Tibial artery (tissue), 4 donors: Measurements from ENCODE around the gene GAS7.
A peak's percentile ranks its signal among the peaks of the same experiment; 100 is the strongest.

ENCODE experiments used
- DNase-seq, 2 donors: peaks; one replicate each; pipeline ENCODE4 v3.0.0-alpha.2; 2019
- H3K27ac ChIP-seq, 2 donors: fragments of 200-600 bp; sonication (generic) in 1 of 2; 1 replicate in 1 of 2; 2 replicates in 1 of 2; pipeline ENCODE4 v1.5.1; 2018 to 2019; ENCODE audit warnings: mild to moderate bottlenecking in 1 of 2
- H3K27me3 ChIP-seq, 2 donors: fragments of 200-600 bp; sonication (generic) in 1 of 2; one replicate each; pipeline versions ENCODE4 v1.5.1 to v1.6.0; 2016 to 2019
- H3K36me3 ChIP-seq, 3 donors: fragments of 200-600 bp; sonication (generic) in 2 of 3; one replicate each; pipeline ENCODE4 v1.5.1; 2016 to 2019; ENCODE audit warnings: mild to moderate bottlenecking in 2 of 3
- H3K4me1 ChIP-seq, 4 donors: fragments of 200-600 bp; sonication (generic) in 2 of 4; 1 replicate in 3 of 4; 2 replicates in 1 of 4; pipeline ENCODE4 v1.5.1; 2016 to 2019
- H3K4me3 ChIP-seq, 2 donors: fragments of 200-600 bp; sonication (generic) in 1 of 2; 1 replicate in 1 of 2; 2 replicates in 1 of 2; pipeline ENCODE4 v1.5.1; 2018 to 2019; ENCODE audit warnings: mild to moderate bottlenecking in 2 of 2
- H3K9me3 ChIP-seq, 3 donors: fragments of 200-600 bp; sonication (generic) in 1 of 3; one replicate each; pipeline ENCODE4 v1.5.1; 2016 to 2019
- CTCF ChIP-seq, 2 experiments: fragments of 200-600 bp in 1 of 2; fragments of 450-650 bp in 1 of 2; IDR thresholded peaks; one replicate each; pipeline ENCODE4 v1.5.1; 2017 to 2019; ENCODE audit warnings: antibody characterized with exemption in 2 of 2, mild to moderate bottlenecking in 1 of 2, moderate library complexity in 1 of 2
- intact Hi-C: fragments of 100-400 bp; cut with DNase I; formaldehyde crosslinking; loops from one replicate; pipeline ENCODE4 v1.15.0; 2023; ENCODE audit warnings: low total_unique reads

Gene GAS7

GRCh38 chr17:9929871-9930270, 268.5 kb downstream of the GAS7 start:
- no peak overlapping the region for H3K27ac ChIP-seq
- no peak for TF ChIP-seq CTCF (IDR thresholded peaks at IDR 0.05)
- no peaks in the 10 kb centered on the region for H3K9me3 ChIP-seq
- H3K4me1 ChIP-seq, result no peaks in the 10 kb centered on the region
- intact Hi-C loops, result loop anchor here (5.0 kb wide), 1 partner anchor 677 kb away; no protein-coding TSS in a partner anchor
- peaks cover 0 to 6% (median 0%) of the 10 kb centered on the region in 3 donors for H3K36me3 ChIP-seq
- DNase-seq, result no peak
- no peak overlapping the region for H3K4me3 ChIP-seq
- H3K27me3 ChIP-seq, result peaks cover 0 to 11% of the 10 kb centered on the region in 2 donors

- Histone ChIP-seq H3K9me3 (no peaks in the 10 kb centered on the region), H3K4me1 (no peaks in the 10 kb centered on the region), H3K27ac (no peak overlapping the region), H3K27me3 (peaks cover 0 to 11% of the 10 kb centered on the region in 2 donors), H3K36me3 (peaks cover 0 to 6% (median 0%) of the 10 kb centered on the region in 3 donors), H3K4me3 (no peak overlapping the region)
- DNase-seq, result no peak
- no peak for TF ChIP-seq CTCF (IDR thresholded peaks at IDR 0.05)
- intact Hi-C loops, result loop anchor here (5.0 kb wide), 1 partner anchor 679 kb away; no protein-coding TSS in a partner anchor
These were observed 269.6 kb downstream of the GAS7 start for GRCh38 chr17:9928601-9929333.

- Histone ChIP-seq H3K4me3 (no peak overlapping the region), H3K36me3 (peaks cover 0 to 6% (median 0%) of the 10 kb centered on the region in 3 donors), H3K4me1 (no peaks in the 10 kb centered on the region), H3K27ac (no peak overlapping the region), H3K9me3 (no peaks in the 10 kb centered on the region), H3K27me3 (peaks cover 0 to 2% of the 10 kb centered on the region in 2 donors)
- no peak for TF ChIP-seq CTCF (IDR thresholded peaks at IDR 0.05)
- intact Hi-C loops, result loop anchor here (5.0 kb wide), 1 partner anchor 681 kb away; no protein-coding TSS in a partner anchor
- no peak for DNase-seq
These were observed 272.1 kb downstream of the GAS7 start for GRCh38 chr17:9926150-9926804.

- no peak for TF ChIP-seq CTCF (IDR thresholded peaks at IDR 0.05)
- no peak overlapping the region for H3K4me3 ChIP-seq
- peaks cover 0 to 2% of the 10 kb centered on the region in 2 donors for H3K27me3 ChIP-seq
- peaks cover 0 to 6% (median 0%) of the 10 kb centered on the region in 3 donors for H3K36me3 ChIP-seq
- intact Hi-C loops, result loop anchor here (5.0 kb wide), 1 partner anchor 682 kb away; no protein-coding TSS in a partner anchor
- H3K27ac ChIP-seq, result no peak overlapping the region
- H3K9me3 ChIP-seq, result no peaks in the 10 kb centered on the region
- no peak for DNase-seq
- no peaks in the 10 kb centered on the region for H3K4me1 ChIP-seq
These were observed 272.9 kb downstream of the GAS7 start for GRCh38 chr17:9925457-9925856.

- TF ChIP-seq CTCF (IDR thresholded peaks at IDR 0.05), result peak; percentile 85 to 89
- Histone ChIP-seq H3K36me3 (peaks cover 0 to 6% (median 0%) of the 10 kb centered on the region in 3 donors), H3K4me1 (no peaks in the 10 kb centered on the region), H3K4me3 (no peak overlapping the region), H3K27me3 (peaks cover 0 to 2% of the 10 kb centered on the region in 2 donors), H3K9me3 (no peaks in the 10 kb centered on the region), H3K27ac (no peak overlapping the region)
- intact Hi-C loops, result loop anchor here (5.0 kb wide), 1 partner anchor 683 kb away; no protein-coding TSS in a partner anchor
- DNase-seq, result no peak
These were observed 273.6 kb downstream of the GAS7 start for GRCh38 chr17:9924735-9925191.
